K562 (cell line): ENCODE results near the gene SCART1. TPM values are rescaled to one million over a fixed set of nuclear protein-coding genes. Genes with fewer than 3 reads are reported as not detected.

Experiments
- ATAC-seq: fragments of 200-7000 bp; cut with Tn5 transposase; 3 replicates; pipeline ENCODE4 v1.9.1; 2020; ENCODE audit warnings: moderate library complexity
- BruUV-seq: library from RNA; stranded (reverse); fragments of 400-500 nt; replicated peaks from 2 replicates; lab custom pipeline; 2021; lab: Mats Ljungman, UMichigan
- CTCF ChIA-PET: fragments of 300-600 bp; formaldehyde crosslinking; extraction: SDS; loops from one replicate; lab custom pipeline; 2021; ENCODE audit warnings: low intra/inter-chr PET ratio; lab: Yijun Ruan, JAX
- POLR2A ChIA-PET: fragments of 300-600, 350-650 bp; sonication (Branson Sonifier 250); formaldehyde crosslinking; extraction: SDS; loops from one replicate; lab custom pipeline; 2021; ENCODE audit warnings: antibody characterized with exemption, inconsistent platforms; lab: Yijun Ruan, JAX
- DNase-seq, 4 experiments: peaks; one replicate each; pipeline versions ENCODE4 v3.0.0 to v3.0.0-alpha.2; 2011 to 2018; ENCODE audit warnings: low spot score in 3 of 4, mixed read lengths in 3 of 4; ENCODE audit errors: extremely low read depth in 1 of 4
- FAIRE-seq: peaks from 2 replicates; lab custom pipeline; 2011; peaks lifted over from hg19 to GRCh38; lab: Jason Lieb, UNC
- H2AFZ ChIP-seq: 2 replicates; pipeline ENCODE4 v1.6.0; 2011; ENCODE audit warnings: low read depth, low read length, control low read depth, inconsistent platforms
- H3K27ac ChIP-seq: fragments of 200-600 bp; 3 replicates; pipeline ENCODE4 v1.8.0; 2011; ENCODE audit warnings: low read depth, mild to moderate bottlenecking, control low read depth, inconsistent platforms, low read length, moderate library complexity, mixed read lengths; ENCODE audit errors: extremely low read depth
- H3K27me3 ChIP-seq, 2 experiments: fragments of 300-600 bp in 1 of 2; 2 replicates in 1 of 2; 3 replicates in 1 of 2; pipeline versions ENCODE4 v1.6.0 to v1.8.0; 2011; ENCODE audit warnings: inconsistent platforms in 2 of 2, low read length in 2 of 2, mild to moderate bottlenecking in 1 of 2, mixed read lengths in 1 of 2, moderate library complexity in 1 of 2; ENCODE audit not compliant: control insufficient read depth in 2 of 2, insufficient read depth in 2 of 2
- H3K36me3 ChIP-seq: fragments of 300-600 bp; 3 replicates; pipeline ENCODE4 v1.8.0; 2011; ENCODE audit warnings: mild to moderate bottlenecking, low read length, inconsistent platforms; ENCODE audit not compliant: control insufficient read depth, insufficient read depth
- H3K4me1 ChIP-seq, 2 experiments: fragments of 200-600 bp in 1 of 2; replicated peaks in 1 of 2; 2 replicates in 1 of 2; 3 replicates in 1 of 2; pipeline versions ENCODE4 v1.5.1 to v1.8.0; 2011; ENCODE audit warnings: inconsistent platforms in 2 of 2, low read length in 2 of 2, mild to moderate bottlenecking in 1 of 2, mixed read lengths in 1 of 2, moderate library complexity in 1 of 2; ENCODE audit not compliant: control insufficient read depth in 2 of 2, insufficient read depth in 2 of 2
- H3K4me2 ChIP-seq: 2 replicates; pipeline ENCODE4 v1.6.1; 2011; ENCODE audit warnings: low read length, control low read depth, inconsistent platforms, mixed read lengths; ENCODE audit not compliant: insufficient read depth
- H3K4me3 ChIP-seq: fragments of 200-600 bp; sonication (generic), shearing (Covaris generic); 2 replicates; pipeline ENCODE4 v1.5.1; 2016; ENCODE audit warnings: control low read depth, inconsistent platforms
- H3K79me2 ChIP-seq: fragments of 200-600 bp; 3 replicates; pipeline ENCODE4 v1.8.0; 2011; ENCODE audit warnings: low read length, inconsistent platforms; ENCODE audit not compliant: control insufficient read depth, insufficient read depth
- H3K9ac ChIP-seq, 2 experiments: 2 replicates each; pipeline versions ENCODE4 v1.6.0 to v1.6.1; 2011; ENCODE audit warnings: low read depth in 2 of 2, low read length in 2 of 2, control low read depth in 1 of 2, inconsistent platforms in 1 of 2, mild to moderate bottlenecking in 1 of 2, mixed read lengths in 1 of 2; ENCODE audit not compliant: insufficient read depth in 1 of 2
- H3K9me1 ChIP-seq: one replicate; pipeline ENCODE4 v1.6.0; 2011; ENCODE audit warnings: inconsistent platforms, mild to moderate bottlenecking, low read length, moderate library complexity; ENCODE audit not compliant: control insufficient read depth, insufficient read depth
- H3K9me3 ChIP-seq: replicated peaks from 2 replicates; pipeline ENCODE4 v1.5.1; 2011; ENCODE audit warnings: low read depth, low read length, inconsistent platforms; ENCODE audit not compliant: control insufficient read depth, insufficient read depth
- H4K20me1 ChIP-seq: replicated peaks from 2 replicates; pipeline ENCODE4 v1.6.1; 2011; ENCODE audit warnings: low read length, inconsistent platforms, mixed read lengths; ENCODE audit not compliant: control insufficient read depth, insufficient read depth
- CBX3 ChIP-seq, 2 experiments: IDR thresholded peaks; 1 replicate in 1 of 2; 2 replicates in 1 of 2; pipeline ENCODE4 v1.6.1; 2012; ENCODE audit warnings: inconsistent platforms in 2 of 2, low read length in 2 of 2, borderline replicate concordance in 1 of 2, control low read depth in 1 of 2
- MCM7 ChIP-seq, 2 experiments: fragments of 450-650 bp; IDR thresholded peaks; 2 replicates each; pipeline ENCODE4 v1.6.1; 2016 to 2018
- PRMT5 ChIP-seq: sonication (generic); formaldehyde crosslinking; IDR thresholded peaks from 2 replicates; pipeline ENCODE4 v1.5.0; 2020; ENCODE audit warnings: missing genetic modification reagents
- RBM15 ChIP-seq: fragments of 200-400 bp; formaldehyde crosslinking; IDR thresholded peaks from 2 replicates; pipeline ENCODE4 v1.6.1; 2018; ENCODE audit warnings: mild to moderate bottlenecking, low read length, moderate library complexity; ENCODE audit not compliant: insufficient read depth
- SMARCC2 ChIP-seq: fragments of 450-650 bp; IDR thresholded peaks from 2 replicates; pipeline ENCODE4 v1.6.1; 2017; ENCODE audit warnings: antibody characterized with exemption, moderate library complexity, mild to moderate bottlenecking, low read depth
- TCFL5 ChIP-seq: fragments of 250-450 bp; sonication (Bioruptor Pico); conservative IDR thresholded peaks from 2 replicates; pipeline ENCODE4 v1.6.1; 2021; ENCODE audit warnings: mild to moderate bottlenecking, moderate library complexity, matching md5 sums
- TRIM28 ChIP-seq: fragments of 450-650 bp; IDR thresholded peaks from 2 replicates; pipeline ENCODE4 v1.6.1; 2017
- ZNF324 ChIP-seq: fragments of 250-450 bp; sonication (Bioruptor Pico); IDR thresholded peaks from 2 replicates; pipeline ENCODE4 v1.4.0; 2020; ENCODE audit warnings: mild to moderate bottlenecking
- in situ Hi-C: fragments of 300-500 bp; cut with MboI; formaldehyde crosslinking; loops from 4 replicates; pipeline ENCODE4 v1.15.0; 2018; ENCODE audit warnings: inconsistent platforms, mixed read lengths
- intact Hi-C: fragments of 100-400 bp; cut with micrococcal nuclease; formaldehyde crosslinking; loops from 2 replicates; pipeline ENCODE4 v1.14.2; 2022
- polyA plus RNA-seq, 8 experiments: library from polyadenylated mRNA; depleted of rRNA in 4 of 8; stranded (reverse) in 5 of 8; unstranded in 3 of 8; fragments of >200 nt; fragmentation: Nextera tagmentation in 2 of 8; fragmentation: Illumina TruSeq in 1 of 8; extraction: Ambion mirVana in 2 of 8; extraction: Trizol in 1 of 8; gene quantifications; 2 replicates each; pipeline versions ENCODE4 v1.2.1 to v1.2.3, GENCODE V29; 2011 to 2014; ENCODE audit warnings: inconsistent platforms in 1 of 8, missing spikeins in 1 of 8
- total RNA-seq, 7 experiments: library from RNA; depleted of rRNA in 6 of 7; stranded (reverse); fragments of >200 nt in 6 of 7; fragmentation: Illumina TruSeq in 2 of 7; extraction: Trizol in 2 of 7; gene quantifications; 2 replicates each; pipeline versions ENCODE4 v1.2.1 to v1.2.3, GENCODE V29; 2011 to 2021; ENCODE audit warnings: low replicate concordance in 1 of 7
- TF ChIP-seq, protein P1 (sequence below): fragments of 450-650 bp; IDR thresholded peaks from 2 replicates; pipeline ENCODE4 v1.6.1; 2014; ENCODE audit warnings: low read depth, mild to moderate bottlenecking, moderate library complexity, borderline replicate concordance
- TF ChIP-seq, protein P2 (sequence below): fragments of 450-650 bp; formaldehyde crosslinking; conservative IDR thresholded peaks from 2 replicates; pipeline ENCODE4 v1.4.0; 2022; ENCODE audit warnings: mild to moderate bottlenecking, missing genetic modification characterization
- TF ChIP-seq, protein P3 (sequence below): fragments of 450-650 bp; IDR thresholded peaks from 2 replicates; pipeline ENCODE4 v1.6.1; 2018; ENCODE audit warnings: mild to moderate bottlenecking, low read depth; ENCODE audit not compliant: partially characterized antibody
- TF ChIP-seq, protein P4 (sequence below): fragments of 450-650 bp; IDR thresholded peaks from one replicate; pipeline ENCODE4 v1.6.1; 2018; ENCODE audit warnings: mild to moderate bottlenecking, moderate library complexity; ENCODE audit not compliant: partially characterized antibody
- TF ChIP-seq, protein P5 (sequence below): sonication (generic); formaldehyde crosslinking; IDR thresholded peaks from 2 replicates; pipeline ENCODE4 v1.8.0; 2022; ENCODE audit warnings: mild to moderate bottlenecking, missing genetic modification reagents

SCART1 gene
- total and polyA plus RNA-seq, 9 of the 15 experiments (the other 6 are each of a cell fraction or from before 2014, with no cell fraction given) = 0.18 to 6.5 (median 4.5) TPM

DNA sequence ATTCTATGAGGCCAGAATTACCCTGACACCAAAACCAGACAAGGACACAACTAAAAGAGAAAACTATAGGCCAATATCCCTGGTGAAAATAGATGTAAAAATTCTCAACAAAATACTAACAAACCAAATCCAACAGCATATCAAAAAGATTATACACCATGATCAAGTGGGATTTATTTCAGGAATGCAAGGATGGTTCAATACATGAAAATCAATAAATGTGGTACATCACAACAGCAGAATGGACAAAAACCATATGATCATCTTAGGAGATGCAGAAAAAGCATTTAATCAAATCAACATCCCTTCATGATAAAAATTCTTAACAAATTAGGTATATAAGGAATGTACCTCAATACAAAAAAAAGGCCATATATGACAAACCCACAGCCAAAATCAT lies 5.6 kb upstream of the SCART1 start:
- H3K79me2 ChIP-seq = no peaks in the 10 kb centered on the region
- DNase-seq = no peak
- no peaks in the 10 kb centered on the region for H4K20me1 ChIP-seq
- no peaks in the 10 kb centered on the region for H3K9me1 ChIP-seq
- peaks cover 0 to 9% of the 10 kb centered on the region in 2 experiments; a peak in 1 of 5 replicates for H3K4me1 ChIP-seq
- H3K9ac ChIP-seq = no peak overlapping the region
- POLR2A ChIA-PET = no interaction called here
- no peak overlapping the region for H3K27ac ChIP-seq
- no peak for FAIRE-seq
- H3K27me3 ChIP-seq = no peaks in the 10 kb centered on the region; a peak in 1 of 5 replicates
- CTCF ChIA-PET = no interaction called here
- intact Hi-C loops (no loop called here), in situ Hi-C loops (no loop called here)
- H2AFZ ChIP-seq = no peak overlapping the region
- peaks cover 4% of the 10 kb centered on the region; the same call in 1 of the 2 replicates for H3K9me3 ChIP-seq
- BruUV-seq = no TSS peak
- no peak overlapping the region for H3K4me3 ChIP-seq
- no peaks in the 10 kb centered on the region for H3K36me3 ChIP-seq
- no peak for ATAC-seq
- no peak overlapping the region for H3K4me2 ChIP-seq
- TF ChIP-seq, protein P1, sequence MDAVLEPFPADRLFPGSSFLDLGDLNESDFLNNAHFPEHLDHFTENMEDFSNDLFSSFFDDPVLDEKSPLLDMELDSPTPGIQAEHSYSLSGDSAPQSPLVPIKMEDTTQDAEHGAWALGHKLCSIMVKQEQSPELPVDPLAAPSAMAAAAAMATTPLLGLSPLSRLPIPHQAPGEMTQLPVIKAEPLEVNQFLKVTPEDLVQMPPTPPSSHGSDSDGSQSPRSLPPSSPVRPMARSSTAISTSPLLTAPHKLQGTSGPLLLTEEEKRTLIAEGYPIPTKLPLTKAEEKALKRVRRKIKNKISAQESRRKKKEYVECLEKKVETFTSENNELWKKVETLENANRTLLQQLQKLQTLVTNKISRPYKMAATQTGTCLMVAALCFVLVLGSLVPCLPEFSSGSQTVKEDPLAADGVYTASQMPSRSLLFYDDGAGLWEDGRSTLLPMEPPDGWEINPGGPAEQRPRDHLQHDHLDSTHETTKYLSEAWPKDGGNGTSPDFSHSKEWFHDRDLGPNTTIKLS = no peak
- TF ChIP-seq TCFL5 (no peak), CBX3 (IDR thresholded peaks at IDR 0.05; ENCODE audit: borderline replicate concordance in 1 of 2, low read length in 2 of 2) (peak in 1 of 2 experiments; percentile 38; a peak in 1 of 3 replicates), RBM15 (no peak), PRMT5 (CRISPR knock-in tag) (no peak), SMARCC2 (no peak), ZNF324 (CRISPR knock-in tag) (peak; percentile 99), TRIM28 (0 out of 2 replicates have a peak, but pooled peaks have one; percentile 61), MCM7 (IDR thresholded peaks at IDR 0.05) (no peak)
- TF ChIP-seq, protein P2, sequence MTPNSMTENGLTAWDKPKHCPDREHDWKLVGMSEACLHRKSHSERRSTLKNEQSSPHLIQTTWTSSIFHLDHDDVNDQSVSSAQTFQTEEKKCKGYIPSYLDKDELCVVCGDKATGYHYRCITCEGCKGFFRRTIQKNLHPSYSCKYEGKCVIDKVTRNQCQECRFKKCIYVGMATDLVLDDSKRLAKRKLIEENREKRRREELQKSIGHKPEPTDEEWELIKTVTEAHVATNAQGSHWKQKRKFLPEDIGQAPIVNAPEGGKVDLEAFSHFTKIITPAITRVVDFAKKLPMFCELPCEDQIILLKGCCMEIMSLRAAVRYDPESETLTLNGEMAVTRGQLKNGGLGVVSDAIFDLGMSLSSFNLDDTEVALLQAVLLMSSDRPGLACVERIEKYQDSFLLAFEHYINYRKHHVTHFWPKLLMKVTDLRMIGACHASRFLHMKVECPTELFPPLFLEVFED = no peak
- TF ChIP-seq, protein P3, sequence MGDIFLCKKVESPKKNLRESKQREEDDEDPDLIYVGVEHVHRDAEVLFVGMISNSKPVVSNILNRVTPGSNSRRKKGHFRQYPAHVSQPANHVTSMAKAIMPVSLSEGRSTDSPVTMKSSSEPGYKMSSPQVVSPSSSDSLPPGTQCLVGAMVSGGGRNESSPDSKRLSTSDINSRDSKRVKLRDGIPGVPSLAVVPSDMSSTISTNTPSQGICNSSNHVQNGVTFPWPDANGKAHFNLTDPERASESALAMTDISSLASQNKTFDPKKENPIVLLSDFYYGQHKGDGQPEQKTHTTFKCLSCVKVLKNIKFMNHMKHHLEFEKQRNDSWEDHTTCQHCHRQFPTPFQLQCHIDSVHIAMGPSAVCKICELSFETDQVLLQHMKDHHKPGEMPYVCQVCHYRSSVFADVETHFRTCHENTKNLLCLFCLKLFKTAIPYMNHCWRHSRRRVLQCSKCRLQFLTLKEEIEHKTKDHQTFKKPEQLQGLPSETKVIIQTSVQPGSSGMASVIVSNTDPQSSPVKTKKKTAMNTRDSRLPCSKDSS = peak; percentile 75
- TF ChIP-seq, protein P4, sequence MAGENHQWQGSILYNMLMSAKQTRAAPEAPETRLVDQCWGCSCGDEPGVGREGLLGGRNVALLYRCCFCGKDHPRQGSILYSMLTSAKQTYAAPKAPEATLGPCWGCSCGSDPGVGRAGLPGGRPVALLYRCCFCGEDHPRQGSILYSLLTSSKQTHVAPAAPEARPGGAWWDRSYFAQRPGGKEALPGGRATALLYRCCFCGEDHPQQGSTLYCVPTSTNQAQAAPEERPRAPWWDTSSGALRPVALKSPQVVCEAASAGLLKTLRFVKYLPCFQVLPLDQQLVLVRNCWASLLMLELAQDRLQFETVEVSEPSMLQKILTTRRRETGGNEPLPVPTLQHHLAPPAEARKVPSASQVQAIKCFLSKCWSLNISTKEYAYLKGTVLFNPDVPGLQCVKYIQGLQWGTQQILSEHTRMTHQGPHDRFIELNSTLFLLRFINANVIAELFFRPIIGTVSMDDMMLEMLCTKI = no peak
- TF ChIP-seq, protein P5, sequence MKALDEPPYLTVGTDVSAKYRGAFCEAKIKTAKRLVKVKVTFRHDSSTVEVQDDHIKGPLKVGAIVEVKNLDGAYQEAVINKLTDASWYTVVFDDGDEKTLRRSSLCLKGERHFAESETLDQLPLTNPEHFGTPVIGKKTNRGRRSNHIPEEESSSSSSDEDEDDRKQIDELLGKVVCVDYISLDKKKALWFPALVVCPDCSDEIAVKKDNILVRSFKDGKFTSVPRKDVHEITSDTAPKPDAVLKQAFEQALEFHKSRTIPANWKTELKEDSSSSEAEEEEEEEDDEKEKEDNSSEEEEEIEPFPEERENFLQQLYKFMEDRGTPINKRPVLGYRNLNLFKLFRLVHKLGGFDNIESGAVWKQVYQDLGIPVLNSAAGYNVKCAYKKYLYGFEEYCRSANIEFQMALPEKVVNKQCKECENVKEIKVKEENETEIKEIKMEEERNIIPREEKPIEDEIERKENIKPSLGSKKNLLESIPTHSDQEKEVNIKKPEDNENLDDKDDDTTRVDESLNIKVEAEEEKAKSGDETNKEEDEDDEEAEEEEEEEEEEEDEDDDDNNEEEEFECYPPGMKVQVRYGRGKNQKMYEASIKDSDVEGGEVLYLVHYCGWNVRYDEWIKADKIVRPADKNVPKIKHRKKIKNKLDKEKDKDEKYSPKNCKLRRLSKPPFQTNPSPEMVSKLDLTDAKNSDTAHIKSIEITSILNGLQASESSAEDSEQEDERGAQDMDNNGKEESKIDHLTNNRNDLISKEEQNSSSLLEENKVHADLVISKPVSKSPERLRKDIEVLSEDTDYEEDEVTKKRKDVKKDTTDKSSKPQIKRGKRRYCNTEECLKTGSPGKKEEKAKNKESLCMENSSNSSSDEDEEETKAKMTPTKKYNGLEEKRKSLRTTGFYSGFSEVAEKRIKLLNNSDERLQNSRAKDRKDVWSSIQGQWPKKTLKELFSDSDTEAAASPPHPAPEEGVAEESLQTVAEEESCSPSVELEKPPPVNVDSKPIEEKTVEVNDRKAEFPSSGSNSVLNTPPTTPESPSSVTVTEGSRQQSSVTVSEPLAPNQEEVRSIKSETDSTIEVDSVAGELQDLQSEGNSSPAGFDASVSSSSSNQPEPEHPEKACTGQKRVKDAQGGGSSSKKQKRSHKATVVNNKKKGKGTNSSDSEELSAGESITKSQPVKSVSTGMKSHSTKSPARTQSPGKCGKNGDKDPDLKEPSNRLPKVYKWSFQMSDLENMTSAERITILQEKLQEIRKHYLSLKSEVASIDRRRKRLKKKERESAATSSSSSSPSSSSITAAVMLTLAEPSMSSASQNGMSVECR (CRISPR knock-in tag) = no peak
